Measurements from ENCODE around the gene TLE1. TPM values are rescaled to one million over a fixed set of nuclear protein-coding genes. Genes with fewer than 3 reads are reported as not detected.

TLE1 gene
- polyA plus RNA-seq, 3 donors = 0.46 to 2.5 (median 1.2) TPM

GRCh38 chr9:81621785-81622259, 67.5 kb downstream of the TLE1 start:
- no peak overlapping the region for H3K4me3 ChIP-seq (replicated peaks in 1 of 3; ENCODE audit: low read depth in 2 of 3, low read length in 3 of 3)
- Mint-ChIP-seq H3K27me3 (ENCODE audit: low read depth in 3 of 3) (no peaks in the 10 kb centered on the region), H3K4me1 (peaks cover 15% of the 10 kb centered on the region), H3K4me3 (no peak overlapping the region), H3K27ac (no peak overlapping the region), H3K9me3 (peaks cover 0 to 1% (median 0%) of the 10 kb centered on the region in 7 donors), H3K36me3 (peaks cover 2 to 15% of the 10 kb centered on the region in 2 donors)
- H3K27me3 ChIP-seq (ENCODE audit: control insufficient read depth in 2 of 2, insufficient read depth in 2 of 2, low read length in 2 of 2) = no peaks in the 10 kb centered on the region
- H3K36me3 ChIP-seq (replicated peaks in 1 of 2; ENCODE audit: control insufficient read depth in 1 of 2, insufficient read depth in 2 of 2, low read length in 2 of 2) = no peaks in the 10 kb centered on the region
- no peaks in the 10 kb centered on the region for H3K9me3 ChIP-seq (replicated peaks in 1 of 2; ENCODE audit: control insufficient read depth in 1 of 2, insufficient read depth in 1 of 2, low read length in 2 of 2)
- no peak overlapping the region for H3K9ac ChIP-seq (ENCODE audit: insufficient read depth, low read length, poor library complexity, severe bottlenecking)
- no peak overlapping the region for H3K4me2 ChIP-seq (replicated peaks; ENCODE audit: extremely low read depth, low read length, poor library complexity, severe bottlenecking)
- 98% methylated on average over 9 of the region's 11 CpGs for WGBS (ENCODE audit: insufficient coverage)
- intact Hi-C loops (cut with micrococcal nuclease) = no loop called here
- H3K27ac ChIP-seq (ENCODE audit: low read depth in 1 of 2, low read length in 2 of 2) = no peak overlapping the region
- H2AFZ ChIP-seq (ENCODE audit: insufficient read depth, low read depth, low read length, poor library complexity, severe bottlenecking) = no peak overlapping the region
- no peaks in the 10 kb centered on the region for H3K79me2 ChIP-seq (ENCODE audit: insufficient read depth, low read length)
- H3K4me1 ChIP-seq (ENCODE audit: control insufficient read depth in 1 of 2, insufficient read depth in 2 of 2, low read length in 2 of 2) = peaks cover 0 to 8% of the 10 kb centered on the region in 2 donors
- DNase-seq = no peak
- H4K20me1 ChIP-seq (ENCODE audit: insufficient read depth, low read length) = no peaks in the 10 kb centered on the region
- TF ChIP-seq CTCF (IDR thresholded peaks at IDR 0.05) = no peak

GRCh38 chr9:81621118-81621517, 68.2 kb downstream of the TLE1 start:
- H3K36me3 ChIP-seq (replicated peaks in 1 of 2; ENCODE audit: control insufficient read depth in 1 of 2, insufficient read depth in 2 of 2, low read length in 2 of 2) = no peaks in the 10 kb centered on the region
- no peak overlapping the region for H3K27ac ChIP-seq (ENCODE audit: low read depth in 1 of 2, low read length in 2 of 2)
- H3K27ac Mint-ChIP-seq = no peak overlapping the region
- H3K4me1 Mint-ChIP-seq = peaks cover 20% of the 10 kb centered on the region
- no peak for DNase-seq
- no peaks in the 10 kb centered on the region for H3K9me3 ChIP-seq (replicated peaks in 1 of 2; ENCODE audit: control insufficient read depth in 1 of 2, insufficient read depth in 1 of 2, low read length in 2 of 2)
- TF ChIP-seq CTCF (IDR thresholded peaks at IDR 0.05) = no peak
- H3K27me3 Mint-ChIP-seq (ENCODE audit: low read depth in 3 of 3) = no peaks in the 10 kb centered on the region
- no peak overlapping the region for H3K4me2 ChIP-seq (replicated peaks; ENCODE audit: extremely low read depth, low read length, poor library complexity, severe bottlenecking)
- no peaks in the 10 kb centered on the region for H3K27me3 ChIP-seq (ENCODE audit: control insufficient read depth in 2 of 2, insufficient read depth in 2 of 2, low read length in 2 of 2)
- peaks cover 0 to 1% (median 0%) of the 10 kb centered on the region in 7 donors for H3K9me3 Mint-ChIP-seq
- no CpG with 5 or more reads among the region's 2 CpGs for WGBS (ENCODE audit: insufficient coverage)
- H3K4me3 Mint-ChIP-seq = no peak overlapping the region
- H3K4me1 ChIP-seq (ENCODE audit: control insufficient read depth in 1 of 2, insufficient read depth in 2 of 2, low read length in 2 of 2) = peaks cover 0 to 8% of the 10 kb centered on the region in 2 donors
- H2AFZ ChIP-seq (ENCODE audit: insufficient read depth, low read depth, low read length, poor library complexity, severe bottlenecking) = no peak overlapping the region
- H4K20me1 ChIP-seq (ENCODE audit: insufficient read depth, low read length) = no peaks in the 10 kb centered on the region
- intact Hi-C loops (cut with micrococcal nuclease) = no loop called here
- H3K36me3 Mint-ChIP-seq = peaks cover 2 to 15% of the 10 kb centered on the region in 2 donors
- H3K79me2 ChIP-seq (ENCODE audit: insufficient read depth, low read length) = no peaks in the 10 kb centered on the region
- H3K9ac ChIP-seq (ENCODE audit: insufficient read depth, low read length, poor library complexity, severe bottlenecking) = no peak overlapping the region
- no peak overlapping the region for H3K4me3 ChIP-seq (replicated peaks in 1 of 3; ENCODE audit: low read depth in 2 of 3, low read length in 3 of 3)
